Fibroblast of pulmonary artery (primary cell): ENCODE measurements around the gene FITM1.

Experiments used
- DNase-seq: peaks from one replicate; pipeline ENCODE4 v3.0.0-alpha.2; 2010; ENCODE audit warnings: low read depth
- H3K4me3 ChIP-seq: replicated peaks from 2 replicates; pipeline ENCODE4 v1.5.1; 2011; ENCODE audit warnings: low read depth, mild to moderate bottlenecking, control low read depth, low read length, moderate library complexity
- CTCF ChIP-seq: IDR thresholded peaks from 2 replicates; pipeline ENCODE4 v1.5.1; 2011; ENCODE audit warnings: mild to moderate bottlenecking, control low read depth, low read length, inconsistent platforms; ENCODE audit errors: missing control alignments

The FITM1 gene

GRCh38 chr14:24085215-24085614 lies 45.2 kb upstream of the FITM1 start:
- no peak overlapping the region for H3K4me3 ChIP-seq
- no peak for TF ChIP-seq CTCF
- no peak for DNase-seq

GRCh38 chr14:24086193-24086955 lies 44.1 kb upstream of the FITM1 start:
- no peak for DNase-seq
- no peak overlapping the region for H3K4me3 ChIP-seq
- no peak for TF ChIP-seq CTCF

- no peak for TF ChIP-seq CTCF
- DNase-seq = no peak
- H3K4me3 ChIP-seq = no peak overlapping the region
Measured at GRCh38 chr14:24087004-24087403, 43.5 kb upstream of the FITM1 start.

DNA sequence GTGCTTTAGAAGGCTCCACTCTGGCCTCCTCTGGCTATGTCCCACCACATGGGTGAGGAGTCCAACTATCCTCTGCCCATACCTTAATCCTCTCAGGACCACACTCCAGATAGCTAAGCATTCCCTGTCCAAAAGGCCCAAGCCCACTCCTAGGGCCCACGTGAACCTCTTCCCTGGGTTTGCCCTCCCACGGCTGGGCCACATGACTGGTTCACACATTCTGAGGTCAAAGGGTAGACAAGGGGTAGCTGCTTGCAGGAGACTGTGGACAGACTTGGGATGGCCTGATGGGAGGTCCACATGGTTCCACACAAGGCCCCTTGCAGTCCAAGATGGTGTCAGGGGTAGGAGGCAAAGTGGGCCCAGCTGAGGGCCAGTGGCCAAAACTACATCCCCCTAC lies 42.4 kb upstream of the FITM1 start:
- DNase-seq = no peak
- no peak overlapping the region for H3K4me3 ChIP-seq
- TF ChIP-seq CTCF = no peak

GRCh38 chr14:24089890-24090289 lies 40.6 kb upstream of the FITM1 start:
- no peak for DNase-seq
- no peak overlapping the region for H3K4me3 ChIP-seq
- no peak for TF ChIP-seq CTCF

- TF ChIP-seq CTCF = no peak
- no peak for DNase-seq
- no peak overlapping the region for H3K4me3 ChIP-seq
Measured at GRCh38 chr14:24092110-24092504, 38.4 kb upstream of the FITM1 start.
